ENCODE results near the gene S100A1. TPM values are rescaled to one million over a fixed set of nuclear protein-coding genes. Genes with fewer than 3 reads are reported as not detected.
"Not testable (repeated sequence)": the region's sequence is repeated elsewhere in the genome, so short reads cannot be mapped to it uniquely, and the experiment has no call there.

Gene S100A1
- total RNA-seq: 2,267 TPM
- long read RNA-seq, transcript S100A1-201 (3 exons, 594 nt): major isoform, 32 of 55 reads
- long read RNA-seq, transcript S100A1-202 (3 exons, 522 nt): minor isoform, 8 of 55 reads
- long read RNA-seq, partial matches to known transcripts: 0 of 55 reads
- long read RNA-seq, other reads (novel, unspliced or antisense): 13 of 55 reads

DNA sequence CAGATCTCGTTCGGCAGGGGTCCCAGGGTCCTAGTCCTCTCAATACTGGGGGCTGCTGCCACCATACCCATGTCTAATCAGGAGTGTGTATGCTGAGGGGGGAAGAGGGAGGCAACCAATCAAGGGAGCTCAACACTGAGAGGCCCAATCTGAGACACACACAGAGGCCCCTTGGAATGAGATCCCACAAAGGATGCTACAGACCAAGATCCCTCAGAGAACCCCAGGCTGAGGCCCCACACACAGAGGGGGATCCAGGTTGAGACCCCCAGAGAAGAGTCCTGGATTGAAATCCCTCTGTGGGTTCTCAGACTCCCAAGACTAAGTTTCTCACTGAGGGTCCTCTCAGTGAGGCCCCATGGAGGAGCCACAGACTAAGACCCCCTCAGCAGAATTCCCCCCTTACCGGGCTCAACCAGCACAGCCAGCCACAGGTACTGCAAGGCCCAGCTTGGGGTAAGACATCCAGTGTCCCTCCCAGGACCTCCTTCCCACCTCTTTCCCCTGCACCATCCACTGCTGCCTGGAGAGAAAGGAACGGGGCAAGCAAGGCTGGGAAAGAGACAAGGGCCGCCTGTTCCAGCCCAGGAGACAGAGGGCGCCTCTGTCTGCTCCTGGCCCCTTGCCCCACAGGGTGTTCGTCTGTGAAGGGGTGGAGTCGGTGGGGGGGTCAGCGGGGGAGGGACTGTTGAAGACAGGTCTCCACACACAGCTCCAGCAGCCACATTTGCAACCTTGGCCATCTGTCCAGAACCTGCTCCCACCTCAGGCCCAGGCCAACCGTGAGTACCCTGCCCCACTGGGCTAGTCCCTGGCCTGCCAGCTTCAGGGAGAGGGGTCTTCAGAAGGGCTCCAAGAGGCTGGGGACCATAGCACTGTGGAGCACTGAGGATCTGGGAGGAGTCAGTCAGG is at the start of gene S100A1:
TSS of gene S100A1 (plus strand) at position 720 of the 912 bp plus-strand sequence. CDS start 2,088 bp downstream, outside the sequence.
- DNase-seq: peak; percentile 80
- peak; percentile 65 for ATAC-seq (ENCODE audit: poor library complexity)
- intact Hi-C loops (cut with DNase I): no loop called here

DNA sequence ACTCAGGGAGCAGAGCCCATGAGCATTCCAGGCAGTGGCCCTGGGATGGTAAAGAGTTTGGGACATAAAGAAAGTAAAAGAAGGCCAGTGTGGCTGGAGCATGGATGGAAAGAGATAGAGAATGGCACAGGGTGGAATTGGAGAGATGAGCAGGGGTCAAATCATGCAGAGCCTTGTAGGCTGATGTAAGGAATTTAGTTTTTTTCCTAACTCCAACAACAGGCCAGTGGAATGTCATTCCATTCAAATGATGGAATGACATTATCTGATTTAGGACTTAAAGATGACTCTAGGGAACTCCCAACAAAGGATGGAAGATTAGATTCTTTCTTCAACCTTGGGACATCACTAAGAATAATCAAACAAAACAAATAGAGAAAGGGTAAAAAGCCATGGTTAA is 49.7 kb upstream of the S100A1 start:
- no peak for DNase-seq
- intact Hi-C loops (cut with DNase I): loop anchor here (10.0 kb wide), 1 partner anchor 86 kb away; no protein-coding TSS in a partner anchor
- no peak for ATAC-seq (ENCODE audit: poor library complexity)

DNA sequence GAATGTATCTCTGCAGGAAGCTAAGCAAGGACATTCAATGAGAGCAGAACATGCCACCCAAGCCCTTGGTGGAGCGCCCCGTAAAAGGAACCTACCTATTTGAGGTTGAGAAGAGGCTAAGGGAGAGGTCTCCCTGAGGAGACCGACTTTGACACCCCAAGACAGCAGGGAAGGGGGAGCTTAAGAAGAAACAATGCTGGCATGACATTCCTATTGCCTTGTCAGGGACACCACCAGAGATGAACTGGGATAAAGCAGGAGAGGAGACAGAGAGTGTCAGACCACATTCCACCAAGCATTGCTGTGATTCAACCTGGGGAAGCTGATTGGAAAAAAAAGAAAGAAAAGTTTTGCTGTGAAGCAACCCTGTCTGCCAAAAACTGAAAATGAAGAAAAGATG is 49.3 kb upstream of the S100A1 start:
- intact Hi-C loops (cut with DNase I): loop anchor here (10.0 kb wide), 1 partner anchor 86 kb away; no protein-coding TSS in a partner anchor
- ATAC-seq (ENCODE audit: poor library complexity) (no peak), DNase-seq (no peak)

DNA sequence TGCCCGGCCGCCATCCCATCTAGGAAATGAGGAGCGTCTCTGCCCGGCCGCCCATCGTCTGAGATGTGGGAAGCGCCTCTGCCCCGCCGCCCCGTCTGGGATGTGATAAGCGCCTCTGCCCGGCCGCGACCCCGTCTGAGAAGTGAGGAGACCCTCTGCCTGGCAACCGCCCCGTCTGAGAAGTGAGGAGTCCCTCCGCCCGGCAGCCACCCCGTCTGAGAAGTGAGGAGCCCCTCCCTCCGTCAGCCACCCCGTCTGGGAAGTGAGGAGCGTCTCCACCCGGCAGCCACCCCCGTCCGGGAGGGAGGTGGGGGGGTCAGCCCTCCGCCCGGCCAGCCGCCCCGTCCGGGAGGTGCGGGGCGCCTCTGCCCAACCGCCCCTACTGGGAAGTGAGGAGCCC is 45.4 kb upstream of the S100A1 start:
- intact Hi-C loops (cut with DNase I); ATAC-seq (ENCODE audit: poor library complexity); DNase-seq: not testable (repeated sequence)

DNA sequence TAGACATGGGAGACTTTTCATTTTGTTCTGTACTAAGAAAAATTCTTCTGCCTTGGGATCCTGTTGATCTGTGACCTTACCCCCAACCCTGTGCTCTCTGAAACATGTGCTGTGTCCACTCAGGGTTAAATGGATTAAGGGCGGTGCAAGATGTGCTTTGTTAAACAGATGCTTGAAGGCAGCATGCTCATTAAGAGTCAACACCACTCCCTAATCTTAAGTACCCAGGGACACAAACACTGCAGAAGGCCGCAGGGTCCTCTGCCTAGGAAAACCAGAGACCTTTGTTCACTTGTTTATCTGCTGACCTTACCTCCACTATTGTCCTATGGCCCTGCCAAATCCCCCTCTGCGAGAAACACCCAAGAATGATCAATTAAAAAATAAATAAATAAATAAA is 44.7 kb upstream of the S100A1 start:
- intact Hi-C loops (cut with DNase I); ATAC-seq (ENCODE audit: poor library complexity); DNase-seq: not testable (repeated sequence)

DNA sequence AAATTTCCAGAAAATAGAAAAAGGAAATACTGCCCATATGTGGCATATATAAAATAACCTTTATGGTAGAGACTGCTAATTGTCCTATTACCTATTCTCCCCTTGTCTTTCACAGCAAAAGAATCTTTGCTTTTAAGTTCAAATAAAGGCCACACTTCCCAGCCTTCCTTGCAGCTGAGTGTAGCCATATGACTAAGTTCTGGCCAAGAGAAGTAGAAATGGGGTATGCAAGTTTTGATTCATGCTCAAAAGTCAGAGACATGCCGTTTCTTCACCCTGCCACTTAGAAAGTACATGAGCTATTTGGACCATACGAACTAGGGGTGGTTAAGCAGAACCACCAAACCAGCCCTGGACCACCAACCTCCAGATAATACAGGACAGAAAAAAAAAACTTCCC is 44.3 kb upstream of the S100A1 start:
- ATAC-seq (ENCODE audit: poor library complexity) (no peak), DNase-seq (no peak)
- intact Hi-C loops (cut with DNase I): no loop called here

DNA sequence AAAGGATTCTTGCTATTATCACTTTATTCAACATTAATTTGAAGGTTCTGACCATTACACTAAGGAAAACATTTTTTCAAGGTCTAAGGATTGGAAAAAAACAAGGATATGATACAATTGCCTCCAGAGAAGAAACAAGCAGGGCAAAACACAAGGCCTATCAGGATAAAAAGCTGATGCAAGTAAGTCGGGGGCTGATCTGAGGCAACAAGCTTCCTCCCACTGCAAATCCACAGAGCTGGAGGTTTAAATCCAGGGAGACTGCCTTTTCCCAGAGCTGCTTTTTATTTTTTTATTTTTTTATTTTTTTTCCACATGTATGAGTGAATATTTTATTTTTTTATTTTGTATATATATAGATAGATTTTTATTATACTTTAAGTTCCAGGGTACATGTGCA is 43.2 kb upstream of the S100A1 start:
- DNase-seq (no peak), ATAC-seq (ENCODE audit: poor library complexity) (no peak)
- intact Hi-C loops (cut with DNase I): no loop called here

DNA sequence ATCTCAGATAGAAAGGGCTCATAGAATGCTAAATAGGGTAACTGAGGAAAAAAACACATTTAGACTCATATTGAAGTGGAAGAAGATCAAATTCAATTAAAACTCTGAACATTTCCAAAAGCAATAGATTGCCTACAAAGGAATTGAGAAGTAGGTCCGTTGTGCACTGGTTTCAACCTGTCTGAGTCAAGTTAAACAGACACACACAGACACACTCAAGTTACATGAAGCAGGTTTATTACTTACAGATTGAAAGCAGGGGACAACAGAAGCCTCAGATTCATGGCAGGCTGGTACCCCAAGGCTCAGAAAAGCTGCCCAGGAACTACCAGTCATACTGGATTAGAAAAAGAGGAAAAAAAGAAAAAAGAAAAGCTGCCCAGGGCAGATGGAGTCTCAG is 41.9 kb upstream of the S100A1 start:
- intact Hi-C loops (cut with DNase I): no loop called here
- DNase-seq: no peak
- no peak for ATAC-seq (ENCODE audit: poor library complexity)

DNA sequence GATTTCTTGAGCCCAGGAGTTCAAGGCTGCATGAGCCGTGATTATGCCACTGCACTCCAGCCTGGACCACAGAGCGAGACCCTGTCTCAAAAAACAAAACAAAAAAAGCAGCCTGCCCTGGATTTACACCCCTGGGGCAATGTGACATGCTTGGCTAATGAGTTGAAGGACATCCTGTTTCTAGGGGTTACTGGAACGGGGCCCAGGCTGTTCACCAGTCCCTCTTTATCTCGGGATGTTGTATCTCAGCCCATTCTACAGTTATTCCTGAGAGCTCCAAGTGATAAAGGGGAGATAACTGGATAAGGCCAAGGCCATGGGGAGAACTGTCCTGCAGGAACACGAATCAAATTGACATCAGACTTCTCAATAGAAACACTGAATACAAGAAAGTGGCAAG is 40.9 kb upstream of the S100A1 start:
- peak; percentile 74 for ATAC-seq (ENCODE audit: poor library complexity)

DNA sequence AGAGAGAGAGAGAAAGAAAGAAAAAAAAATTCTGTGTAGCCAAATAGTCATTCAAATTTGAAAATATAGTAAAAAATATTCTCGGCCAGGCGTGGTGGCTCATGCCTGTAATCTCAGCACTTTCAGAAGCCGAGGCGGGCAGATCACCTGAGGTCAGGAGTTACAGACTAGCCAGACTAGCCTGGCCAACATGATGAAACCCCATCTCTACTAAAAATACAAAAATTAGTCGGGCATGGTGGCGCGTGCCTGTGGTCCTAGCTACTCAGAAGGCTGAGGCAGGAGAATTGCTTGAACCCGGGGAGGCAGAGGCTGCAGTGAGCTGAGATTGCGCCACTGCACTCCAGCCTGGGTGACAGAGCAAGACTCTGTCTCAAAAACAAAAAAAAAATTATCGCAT is 40.2 kb upstream of the S100A1 start:
- intact Hi-C loops (cut with DNase I); ATAC-seq (ENCODE audit: poor library complexity); DNase-seq: not testable (repeated sequence)

More for the DNA sequence above, 40.9 kb upstream of the S100A1 start:
- no peak for DNase-seq
- intact Hi-C loops (cut with DNase I): no loop called here

DNA sequence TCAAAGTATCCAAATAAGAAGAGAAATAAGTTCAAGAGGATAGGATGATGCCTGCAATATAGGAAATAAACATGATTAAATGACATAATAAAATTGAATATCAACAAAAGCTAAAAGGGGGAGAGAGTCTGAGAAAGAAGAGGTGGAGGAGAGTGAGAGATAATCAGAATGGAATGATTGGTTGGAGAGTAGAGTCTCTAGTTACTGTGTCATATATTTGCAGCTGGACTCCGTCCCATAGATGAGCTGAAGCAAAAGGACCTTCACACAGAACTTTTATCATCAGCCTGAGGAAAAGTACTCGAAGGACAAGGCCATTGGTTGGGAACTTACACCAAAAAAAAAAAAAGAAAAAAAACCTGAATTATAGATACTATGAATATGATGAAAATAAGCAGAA is 39.8 kb upstream of the S100A1 start:
- DNase-seq (no peak), ATAC-seq (ENCODE audit: poor library complexity) (no peak)
- intact Hi-C loops (cut with DNase I): no loop called here

DNA sequence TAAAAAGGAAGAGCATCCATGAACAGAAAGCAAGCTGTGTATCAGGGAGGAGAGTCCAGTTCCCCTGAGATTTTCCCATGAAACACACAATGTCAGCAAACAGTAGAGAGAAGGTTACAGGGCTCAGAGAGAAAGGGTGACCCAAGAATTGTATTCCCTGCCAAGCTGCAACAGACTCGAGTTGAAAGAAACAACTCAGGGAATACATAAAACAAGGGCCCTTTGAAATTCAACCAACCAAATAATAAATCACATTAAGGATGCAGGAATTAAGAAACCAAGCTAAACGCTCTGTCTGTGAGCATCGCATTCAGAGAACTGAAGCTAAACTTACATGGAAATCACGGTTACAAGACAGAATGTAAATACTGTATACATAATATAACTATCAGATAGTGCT is 35.5 kb upstream of the S100A1 start:
- ATAC-seq (ENCODE audit: poor library complexity) (no peak), DNase-seq (no peak)
- intact Hi-C loops (cut with DNase I): no loop called here

DNA sequence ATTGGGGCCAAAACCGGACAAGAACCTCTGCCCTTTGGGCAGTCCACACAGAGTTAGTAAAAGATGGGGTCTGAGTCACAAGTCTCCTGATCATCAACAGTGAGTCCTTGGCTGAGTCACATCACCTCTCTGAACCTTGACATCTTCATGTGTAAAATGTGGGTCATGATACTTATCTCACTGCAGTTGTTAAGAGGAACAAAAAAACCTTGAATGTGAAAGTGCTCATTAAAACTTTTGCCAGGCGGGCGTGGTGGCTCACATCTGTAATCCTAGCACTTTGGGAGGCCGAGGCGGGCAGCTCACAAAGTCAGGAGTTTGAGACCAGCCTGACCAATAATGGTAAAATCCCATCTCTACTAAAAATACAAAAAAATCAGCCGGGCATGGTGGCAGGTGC is 31.0 kb upstream of the S100A1 start:
- no peak for ATAC-seq (ENCODE audit: poor library complexity)
- DNase-seq: no peak
- intact Hi-C loops (cut with DNase I): no loop called here

DNA sequence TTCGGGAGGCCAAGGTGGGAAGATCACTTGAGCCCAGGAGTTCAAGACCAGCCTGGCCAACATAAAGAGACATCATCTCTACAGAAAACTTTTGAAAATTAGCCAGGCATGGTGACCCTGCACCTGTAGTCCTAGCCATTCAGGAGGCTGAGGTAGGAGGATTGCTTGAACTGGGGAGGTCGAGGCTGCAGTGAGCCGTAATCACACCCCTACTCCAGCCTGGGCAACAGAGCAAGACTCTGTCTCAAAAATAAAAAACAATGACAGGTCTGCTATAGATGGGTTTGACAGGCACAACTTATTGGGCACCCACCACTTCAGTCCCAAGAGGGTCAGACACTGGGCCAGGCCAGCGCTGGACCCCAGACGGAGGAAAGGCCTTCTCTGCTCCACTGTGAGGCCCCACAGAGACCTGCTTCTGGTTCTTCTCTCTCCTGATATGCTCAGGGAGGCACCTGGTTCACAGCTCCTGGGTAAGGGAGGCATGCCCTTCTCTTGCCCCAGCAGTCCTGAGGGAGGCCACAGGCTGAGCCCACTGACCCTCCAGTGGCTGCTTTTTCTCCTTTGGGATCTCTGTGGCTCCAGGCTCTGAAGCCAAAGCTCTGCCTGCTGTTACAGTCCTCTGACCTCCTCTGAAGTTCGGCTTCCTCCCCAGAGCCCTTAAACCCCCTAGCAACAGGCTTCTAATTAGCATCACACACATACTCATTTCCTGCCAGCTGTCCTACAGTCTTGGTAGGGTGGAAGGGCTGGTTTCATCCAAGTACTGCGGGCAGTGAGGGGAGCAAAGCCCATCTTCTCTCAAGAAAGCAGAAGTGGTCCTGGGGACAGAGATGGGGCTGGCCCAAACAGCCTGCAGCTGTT is 29.7 kb upstream of the S100A1 start:
- ATAC-seq (ENCODE audit: poor library complexity): peak; percentile 27
- intact Hi-C loops (cut with DNase I): no loop called here
- DNase-seq: no peak

DNA sequence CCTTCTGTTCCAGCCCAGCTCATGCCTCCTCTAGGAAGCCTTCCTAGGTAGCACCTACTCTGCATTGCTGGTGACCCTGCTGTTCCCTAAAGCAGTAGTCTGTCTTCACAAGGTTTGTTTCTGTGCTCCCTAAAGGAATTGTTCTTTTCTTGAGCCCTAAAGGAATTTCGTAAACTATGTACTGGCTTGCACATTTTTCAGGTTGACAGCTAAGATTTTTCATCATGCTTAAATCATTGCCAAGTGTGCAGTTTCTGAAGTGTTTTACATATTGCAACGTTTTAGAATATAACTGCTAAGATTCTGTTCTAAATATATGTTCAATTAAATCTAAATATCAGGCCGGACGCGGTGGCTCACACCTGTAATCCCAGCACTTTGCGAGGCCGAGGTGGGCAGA is 28.4 kb upstream of the S100A1 start:
- intact Hi-C loops (cut with DNase I): no loop called here
- DNase-seq (no peak), ATAC-seq (ENCODE audit: poor library complexity) (no peak)

DNA sequence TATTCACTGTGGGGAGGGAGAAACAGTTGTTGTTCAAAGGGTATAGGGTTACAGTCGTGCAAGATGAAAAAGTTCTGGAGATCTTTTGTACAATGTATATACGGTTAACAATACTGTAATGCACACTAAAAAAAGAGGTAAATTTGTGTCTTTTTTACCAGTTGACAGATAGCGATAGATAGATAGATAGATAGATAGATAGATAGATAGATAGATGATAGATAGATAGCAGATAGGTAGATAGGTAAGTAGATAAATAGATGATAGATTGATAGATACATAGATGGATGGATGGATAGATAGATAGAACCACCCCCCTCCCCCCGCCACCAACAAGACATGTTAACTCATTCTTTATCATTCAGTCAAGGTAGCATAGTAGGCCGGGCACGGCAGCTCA is 25.5 kb upstream of the S100A1 start:
- intact Hi-C loops (cut with DNase I): no loop called here
- DNase-seq: no peak
- ATAC-seq (ENCODE audit: poor library complexity): no peak

DNA sequence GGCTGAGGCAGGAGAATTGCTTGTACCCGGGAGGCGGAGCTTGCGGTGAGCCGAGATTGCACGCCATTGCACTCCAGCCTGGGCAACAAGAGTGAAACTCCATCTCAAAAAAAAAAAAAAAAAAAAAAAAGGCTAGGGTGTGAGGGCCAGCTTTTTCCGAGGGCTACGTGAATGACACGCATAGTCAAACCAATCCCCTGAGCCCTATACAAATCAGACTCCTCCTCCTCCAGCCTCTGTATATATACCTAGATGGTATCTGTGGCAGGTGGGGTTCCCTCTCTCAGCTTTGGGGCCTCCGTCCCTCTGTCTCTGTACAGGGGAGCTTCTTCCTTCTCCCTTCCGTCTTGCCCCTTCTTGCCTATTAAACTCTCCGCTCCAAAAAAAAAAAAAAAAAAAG is 22.0 kb upstream of the S100A1 start:
- no peak for DNase-seq
- intact Hi-C loops (cut with DNase I): no loop called here
- no peak for ATAC-seq (ENCODE audit: poor library complexity)

DNA sequence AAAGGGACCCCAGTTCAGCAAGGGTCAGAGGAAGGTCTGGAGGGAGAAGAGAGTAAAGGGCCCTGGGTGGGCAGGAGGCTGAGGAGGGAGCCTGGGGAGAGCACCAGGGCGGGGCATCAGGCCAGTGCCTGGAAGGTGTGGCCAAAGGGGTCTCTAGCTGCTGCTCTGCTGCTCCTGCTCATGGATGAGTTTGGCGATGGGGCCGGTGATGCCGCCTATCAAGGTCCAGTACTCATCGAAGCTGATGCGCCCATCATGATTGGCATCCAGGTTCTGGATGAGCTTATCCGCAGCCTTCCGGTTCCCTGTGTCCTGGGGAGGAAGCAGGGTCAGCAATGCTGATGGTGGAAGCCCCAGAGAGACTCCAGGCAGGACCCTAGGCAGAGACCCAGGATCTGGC is 20.9 kb upstream of the S100A1 start:
- DNase-seq: no peak
- ATAC-seq (ENCODE audit: poor library complexity): no peak
- intact Hi-C loops (cut with DNase I): no loop called here

DNA sequence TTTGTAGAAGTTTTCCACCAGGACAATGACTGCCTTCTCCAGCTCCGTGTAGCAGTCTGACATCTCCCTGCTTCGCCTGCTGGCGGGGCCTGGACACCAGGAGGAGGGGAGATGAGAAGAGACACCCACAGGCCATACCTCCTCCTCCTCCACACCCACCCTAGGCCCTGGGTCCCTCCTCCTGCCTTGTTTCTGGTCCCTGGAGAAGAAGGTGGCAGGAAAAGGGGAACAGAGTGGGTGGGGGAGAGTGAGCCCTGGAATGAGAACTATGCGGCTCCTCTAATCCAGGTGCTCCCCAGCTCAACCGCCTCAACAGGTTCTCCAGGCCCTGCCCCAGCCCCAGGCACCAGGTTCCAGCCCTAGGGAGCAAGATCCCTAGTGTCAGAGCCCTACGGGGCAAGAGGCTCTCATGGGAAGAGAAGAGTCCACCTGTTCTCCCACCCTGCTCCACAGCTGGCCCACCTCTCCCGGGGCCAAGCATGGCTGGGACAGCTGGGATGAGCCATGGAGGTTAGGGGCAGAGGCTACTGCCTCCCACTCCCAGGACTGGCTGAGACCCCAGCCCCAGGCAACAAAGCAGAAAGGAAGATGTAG is 20.0 kb upstream of the S100A1 start:
- no peak for DNase-seq
- ATAC-seq (ENCODE audit: poor library complexity): no peak
- intact Hi-C loops (cut with DNase I): no loop called here
